DMS53 (cell line): ENCODE results near the gene UNKL.
A peak's percentile ranks its signal among the peaks of the same experiment; 100 is the strongest.
"Not testable (repeated sequence)": the region's sequence is repeated elsewhere in the genome, so short reads cannot be mapped to it uniquely, and the experiment has no call there.

Experiments used
- DNase-seq: peaks from one replicate; lab custom pipeline; 2025; lab: John Stamatoyannopoulos, UW

The UNKL gene

DNA sequence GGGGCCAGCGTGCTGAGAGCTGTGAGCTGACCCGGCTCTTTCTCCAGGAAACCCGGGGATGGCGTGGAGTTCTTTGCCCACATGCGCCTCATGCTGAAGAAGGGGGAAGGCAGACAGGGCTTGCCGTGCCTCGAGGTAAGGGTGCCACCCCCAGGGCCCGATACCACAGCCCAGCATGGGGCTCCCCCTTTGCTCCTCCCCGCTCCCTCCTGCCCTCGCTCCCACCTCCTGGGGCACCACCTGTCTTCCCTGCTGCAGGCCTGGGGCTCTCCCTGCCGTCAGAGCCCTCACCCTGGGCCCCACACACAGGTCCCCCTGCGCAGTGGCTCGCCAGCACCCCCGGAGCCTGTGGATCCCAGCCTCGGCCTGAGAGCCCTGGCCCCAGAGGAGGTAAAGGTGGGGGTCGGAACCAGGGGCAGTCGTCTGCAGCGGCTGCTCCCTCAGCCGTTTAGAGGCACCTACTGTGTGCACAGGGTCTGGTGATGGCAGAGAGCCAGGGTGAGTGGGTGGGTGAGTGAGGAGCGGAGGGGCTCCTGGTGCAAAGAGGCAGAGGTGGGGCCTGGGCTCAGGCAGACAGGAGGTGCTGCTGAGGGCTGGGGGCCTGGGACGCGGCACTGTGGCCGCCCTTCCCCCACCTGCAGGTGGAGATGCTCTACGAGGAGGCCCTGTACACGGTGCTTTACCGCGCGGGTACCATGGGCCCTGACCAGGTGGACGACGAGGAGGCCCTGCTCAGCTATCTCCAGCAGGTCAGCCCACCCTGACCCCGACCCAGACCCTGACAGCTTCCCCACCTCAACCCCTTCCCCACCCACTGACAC, 75.4 kb downstream of the UNKL start:
- no peak for DNase-seq

DNA sequence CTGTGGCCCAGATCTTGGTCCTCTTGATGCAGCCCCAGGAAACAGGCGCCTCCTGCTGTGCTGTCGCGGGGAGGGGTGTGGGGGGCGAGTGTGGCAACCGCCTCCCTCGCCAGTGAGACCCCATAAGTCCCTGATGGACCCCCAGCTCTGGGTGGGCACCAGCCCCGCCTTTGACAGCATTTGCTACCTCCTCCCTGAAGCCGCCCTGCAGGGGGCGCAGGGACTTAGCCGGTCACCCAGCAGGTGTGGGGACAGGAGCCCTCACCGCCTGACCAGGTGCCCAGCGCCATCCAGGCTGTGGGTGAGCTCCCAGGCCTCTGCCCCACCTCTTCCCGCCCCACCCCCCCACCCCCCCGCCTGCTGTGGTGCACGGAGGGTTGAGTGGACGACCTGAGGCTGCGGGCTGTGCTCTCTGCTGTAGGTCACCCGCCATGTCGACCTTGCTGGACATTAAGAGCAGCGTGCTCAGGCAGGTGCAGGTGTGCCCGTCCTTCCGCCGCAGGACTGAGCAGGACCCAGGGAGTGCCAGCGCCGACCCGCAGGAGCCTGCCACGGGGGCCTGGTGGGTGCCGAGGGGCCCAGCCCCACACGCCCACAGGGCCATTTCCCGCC, 76.3 kb downstream of the UNKL start:
- peak; percentile 87 for DNase-seq

DNA sequence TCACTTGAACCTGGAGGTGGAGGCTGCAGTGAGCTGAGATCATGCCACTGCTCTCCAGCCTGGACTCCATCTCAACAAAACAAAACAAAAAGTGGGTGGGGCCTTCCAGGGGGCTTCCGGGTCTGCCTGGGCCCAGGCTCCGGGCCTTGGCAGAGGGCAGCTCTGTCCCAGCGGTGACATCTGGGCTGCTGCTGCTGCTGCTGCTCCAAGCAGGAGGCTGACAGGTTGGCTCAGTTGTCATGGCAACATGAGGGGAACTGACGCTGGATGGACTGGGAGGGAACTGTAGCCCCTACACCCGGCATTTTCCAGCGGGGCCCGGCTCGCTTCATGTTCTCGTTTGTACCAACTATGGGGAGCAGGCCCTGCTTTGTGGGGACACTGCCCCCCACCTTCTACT, 77.0 kb downstream of the UNKL start:
- DNase-seq = peak; percentile 46

DNA sequence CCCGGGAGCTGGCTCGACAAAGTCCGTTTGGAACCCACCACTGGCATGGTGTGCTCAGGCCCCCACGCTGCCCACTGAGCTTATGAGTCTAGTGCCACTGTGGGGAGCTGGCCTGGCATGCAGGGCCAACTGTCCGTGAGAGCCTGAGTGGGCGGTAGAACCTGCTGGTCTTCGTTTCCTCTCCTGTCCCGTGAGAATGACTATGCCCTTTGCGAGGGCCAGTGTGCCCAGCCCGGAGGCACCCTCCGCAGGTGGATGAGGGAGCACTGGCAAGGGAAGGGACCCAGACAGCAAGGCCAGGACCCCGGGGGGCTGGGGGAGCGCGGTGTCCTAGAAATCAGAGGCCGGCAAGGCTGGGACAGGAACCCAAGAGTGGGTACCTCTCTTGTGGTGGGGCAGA, 77.9 kb downstream of the UNKL start:
- no peak for DNase-seq

DNA sequence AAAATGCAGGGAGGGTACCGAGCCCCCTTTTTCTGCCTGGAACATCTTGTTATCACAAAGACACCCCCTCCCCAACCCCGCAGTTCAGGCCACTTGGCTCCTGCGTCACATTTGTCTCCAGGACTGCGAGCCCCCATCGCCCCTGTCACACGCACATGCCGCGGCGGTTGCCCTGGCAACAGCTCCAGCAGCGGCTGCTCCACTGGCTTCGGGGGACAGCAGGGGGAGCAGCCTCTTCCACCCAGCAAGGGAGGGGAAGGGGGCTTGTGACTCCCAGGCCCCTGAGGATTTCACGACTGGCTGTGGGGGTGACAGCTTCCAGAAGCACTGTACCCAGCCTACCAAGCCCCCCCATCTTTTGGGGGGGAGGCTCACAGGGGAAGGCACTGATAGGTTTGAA, 78.5 kb downstream of the UNKL start:
- no peak for DNase-seq

DNA sequence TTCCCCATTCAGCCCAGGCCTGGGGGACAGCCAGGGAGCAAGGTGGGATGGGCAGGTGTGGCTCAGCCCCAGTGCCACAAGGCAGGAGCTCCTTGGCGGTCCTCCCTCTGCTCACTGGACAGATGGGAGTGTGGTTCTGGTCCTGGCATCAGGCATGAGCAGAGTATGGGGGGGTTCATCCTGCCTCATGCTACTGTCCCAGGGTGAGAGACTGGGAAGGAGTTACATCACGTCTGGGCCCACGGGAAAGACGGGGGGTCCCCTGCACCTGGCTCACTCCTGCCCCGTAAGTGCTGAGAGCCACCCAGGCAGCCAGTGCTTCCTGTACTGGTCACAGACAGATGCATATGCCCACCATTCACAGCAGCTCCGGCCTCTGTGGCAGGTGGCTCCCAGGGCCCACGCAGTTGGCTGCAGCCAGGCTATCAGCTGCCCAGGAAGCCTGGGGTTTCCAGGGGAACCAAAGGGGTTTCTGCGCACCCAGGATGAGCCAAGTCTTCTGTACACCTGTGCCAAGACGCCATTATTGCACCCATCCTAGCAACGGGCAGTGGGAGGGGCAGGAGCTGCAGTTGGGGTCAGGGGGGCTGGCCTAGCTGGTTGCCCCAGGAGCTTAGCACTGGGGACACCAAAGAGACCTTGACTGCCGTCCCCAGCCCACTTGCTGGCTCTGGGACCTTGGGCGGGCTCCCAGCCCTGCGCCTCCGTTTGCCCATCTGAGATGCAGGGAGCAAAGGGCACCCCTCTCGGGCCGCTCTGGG, 79.1 kb downstream of the UNKL start:
- DNase-seq = no peak

DNA sequence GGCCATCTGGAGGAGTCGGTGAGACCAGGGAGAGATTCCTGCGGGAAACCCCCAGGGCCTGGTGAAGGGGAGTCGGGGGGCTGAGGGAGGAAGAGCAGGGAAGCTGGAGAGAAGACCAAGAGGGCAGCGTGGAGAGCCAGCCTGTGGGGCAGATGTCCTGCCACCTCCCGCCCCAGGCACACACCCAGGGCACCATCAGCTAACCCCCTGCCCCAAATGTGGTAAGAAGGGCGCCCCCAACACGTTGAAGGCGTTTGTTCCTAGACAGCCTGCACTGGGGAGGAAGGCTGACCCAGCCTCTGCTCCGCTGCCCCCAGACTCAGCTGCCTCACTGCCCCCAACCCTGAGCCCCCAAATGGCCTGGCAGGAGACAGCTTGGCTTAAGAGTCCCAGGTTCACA, 79.8 kb downstream of the UNKL start:
- DNase-seq = no peak

DNA sequence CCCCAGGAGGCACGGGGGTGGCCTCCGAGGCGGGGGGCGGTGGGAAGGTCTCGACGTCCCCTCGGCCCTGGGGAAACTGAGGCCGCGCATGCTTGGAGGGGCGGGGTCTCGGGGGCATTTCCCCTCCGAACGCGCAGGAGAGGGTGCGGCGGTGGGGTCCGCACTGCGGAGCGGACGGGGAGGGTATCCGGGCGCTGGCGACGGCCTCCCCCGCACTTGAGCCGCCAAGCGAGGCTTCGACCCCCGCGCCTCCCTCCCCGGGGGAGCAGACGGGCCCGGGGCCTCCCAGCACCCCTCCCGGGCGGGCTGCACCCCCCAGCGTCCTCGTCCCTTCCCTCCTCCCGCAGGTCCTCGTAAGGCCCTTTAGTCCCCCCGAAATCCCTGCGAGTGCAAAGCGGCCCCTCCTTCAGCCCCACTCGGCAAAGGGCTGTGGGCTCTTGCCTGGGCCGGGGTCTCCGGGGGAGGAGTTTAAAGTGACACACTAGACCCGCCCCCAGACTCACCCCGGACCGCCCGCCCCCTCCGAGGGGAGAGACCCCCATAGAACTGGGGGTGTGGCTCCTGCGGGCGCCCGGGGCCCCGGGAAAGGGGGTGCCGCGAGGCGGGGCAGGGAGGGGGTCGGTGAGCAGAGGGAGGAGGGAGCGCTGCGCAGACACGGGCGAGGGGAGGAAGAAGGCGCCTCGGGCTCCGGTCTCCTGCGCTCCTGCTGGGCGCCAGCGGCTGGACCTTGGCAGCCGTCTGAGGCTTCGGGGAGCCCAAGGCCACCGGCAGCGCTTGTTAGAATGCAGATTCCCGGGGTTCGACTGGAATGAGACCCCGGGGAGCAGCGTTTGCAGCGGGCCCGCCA, 80.4 kb downstream of the UNKL start:
- peak; percentile 45 for DNase-seq

DNA sequence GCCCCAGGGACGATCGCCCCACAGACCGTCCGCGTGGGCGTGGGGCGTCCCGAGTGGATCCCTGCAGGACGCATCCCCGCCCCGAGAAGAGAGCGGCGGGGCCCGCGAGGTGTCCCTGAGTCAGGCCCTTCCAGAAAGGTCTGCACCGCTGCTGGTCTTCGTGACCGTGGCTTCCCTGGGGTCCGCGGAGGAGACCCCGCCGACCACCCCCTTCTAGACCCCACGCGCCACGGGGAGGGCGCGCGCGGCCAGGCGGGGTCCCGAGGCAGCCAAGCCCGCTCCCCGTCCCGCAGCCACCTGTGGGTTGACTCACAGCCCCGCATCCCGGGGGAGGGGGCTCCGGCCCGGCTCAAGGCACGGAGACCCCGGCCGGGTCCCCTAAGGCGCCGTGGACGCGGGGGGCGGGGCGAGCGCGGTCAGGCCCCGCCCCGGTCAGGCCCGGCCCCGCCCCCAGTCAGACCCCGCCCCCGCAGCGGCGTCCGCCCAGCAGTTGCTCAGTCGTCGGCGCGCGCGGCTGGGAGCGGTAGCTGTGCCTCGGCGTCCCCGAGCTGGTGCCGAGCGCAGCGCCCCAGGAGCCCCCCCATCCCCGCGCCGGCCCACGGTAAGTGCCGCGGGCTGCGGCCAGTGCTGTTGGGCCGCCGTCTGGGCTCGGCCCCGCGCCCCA, 81.2 kb downstream of the UNKL start, which contains the start of gene BAIAP3:
BAIAP3 (plus strand) TSS at position 497 of the 664 bp plus-strand sequence. CDS start 4,905 bp downstream, outside the sequence.
- peak; percentile 76 for DNase-seq

DNA sequence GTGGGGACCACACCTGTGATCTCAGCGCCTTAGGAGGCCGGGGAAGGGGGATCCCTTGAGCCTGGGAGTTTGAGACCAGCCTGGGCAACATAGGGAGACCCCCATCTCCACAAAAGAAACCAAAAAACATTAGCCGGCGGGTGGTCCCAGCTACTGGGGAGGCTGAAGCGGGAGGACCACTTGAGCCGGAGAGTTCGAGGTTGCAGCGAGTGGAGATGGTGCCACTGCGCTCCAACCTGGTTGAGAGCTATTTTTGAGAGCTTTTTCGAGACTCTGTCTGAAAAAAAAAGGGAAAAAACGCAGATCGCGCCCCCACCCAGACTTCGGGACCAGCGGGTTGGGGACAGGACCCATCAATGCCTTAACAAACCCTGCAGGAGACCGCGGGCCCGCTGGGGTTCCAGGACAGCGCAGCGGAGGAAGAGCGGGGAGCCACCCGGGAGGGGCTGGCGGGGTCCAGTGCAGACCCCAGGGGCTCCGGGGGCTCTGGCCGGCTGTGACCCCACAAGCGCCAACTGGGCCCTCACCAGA, 81.8 kb downstream of the UNKL start:
- peak; percentile 72 for DNase-seq

DNA sequence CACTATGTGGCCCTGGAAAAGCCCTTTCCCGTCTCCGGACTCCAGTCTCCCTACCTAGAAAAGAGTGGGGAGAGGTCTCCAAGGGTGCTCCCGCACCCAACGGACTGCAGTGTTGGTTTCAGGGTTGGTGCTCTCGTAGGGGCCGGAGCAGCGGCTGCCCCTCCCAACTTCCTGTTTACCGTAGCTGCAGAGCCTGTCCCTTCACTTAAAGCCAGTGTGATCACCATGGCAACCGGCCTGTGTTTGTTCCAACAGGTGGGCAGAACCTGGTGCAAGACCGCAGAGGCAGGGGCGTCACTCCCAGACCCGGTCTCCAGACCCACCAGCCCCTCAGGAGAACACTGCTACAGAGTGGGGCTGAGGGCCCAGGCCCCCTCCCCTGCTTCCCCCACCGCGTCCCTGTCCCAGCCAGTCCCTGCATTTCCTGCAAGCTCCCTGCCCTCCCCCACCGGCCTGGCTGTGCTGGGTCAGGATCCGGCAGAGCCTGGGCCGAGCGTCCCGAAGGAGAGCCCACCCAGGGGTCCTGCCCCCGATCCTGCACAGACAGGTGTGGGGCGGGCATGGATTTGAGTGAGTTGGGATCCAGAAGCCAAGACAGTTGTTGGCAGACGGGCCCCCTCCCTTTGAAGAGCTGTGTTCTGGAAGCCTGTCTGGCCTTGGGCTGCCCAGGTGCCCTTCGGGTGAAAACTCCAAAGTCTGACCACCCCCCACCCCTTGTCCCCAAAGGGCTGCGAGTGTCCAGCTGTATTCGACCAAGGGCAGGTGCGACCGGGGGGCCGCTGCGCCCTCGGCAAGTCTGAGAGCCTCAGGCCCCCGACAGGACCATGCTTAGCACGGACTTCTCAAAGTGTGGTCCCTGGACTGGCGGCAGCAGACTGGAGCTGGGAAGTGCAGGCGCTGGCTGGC, 82.5 kb downstream of the UNKL start:
- DNase-seq = peak; percentile 98

DNA sequence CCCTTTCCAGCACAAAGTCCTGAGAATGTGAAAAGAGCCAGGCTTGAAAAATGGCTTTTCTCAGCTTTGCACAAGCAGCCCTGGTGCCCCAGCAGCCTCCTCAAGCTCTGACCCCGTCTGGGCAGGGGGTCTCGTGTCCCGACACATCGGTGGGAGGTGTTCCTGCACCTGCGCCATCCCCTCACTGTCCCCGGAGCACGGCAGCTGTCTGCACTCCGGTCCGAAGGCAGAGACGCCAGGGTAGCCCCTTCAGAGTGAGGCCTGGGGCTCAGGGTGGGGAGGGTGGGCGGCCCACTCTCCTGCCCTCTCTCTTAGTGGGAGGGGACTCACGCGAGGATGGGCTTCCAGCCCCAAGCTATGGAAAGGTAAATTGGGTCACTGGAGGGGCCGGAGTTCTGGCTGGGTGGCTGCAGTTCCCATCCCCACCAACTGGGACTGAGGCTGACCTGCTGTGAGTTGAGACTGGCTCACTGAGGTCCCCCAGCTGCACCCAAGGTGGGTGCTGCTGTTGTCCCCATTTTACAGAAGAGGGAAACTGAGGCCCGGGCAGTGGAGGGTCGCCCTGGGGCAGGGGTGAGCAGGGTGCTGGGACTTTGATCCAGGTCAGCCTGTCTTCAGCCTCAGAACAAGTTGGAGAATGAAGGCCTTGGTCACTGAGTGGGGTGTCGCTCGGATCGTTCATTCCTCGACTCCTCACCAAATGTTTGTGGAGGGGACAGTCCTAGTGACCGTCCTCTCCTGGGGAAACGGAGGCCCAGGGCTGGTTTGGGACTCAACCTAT, 83.4 kb downstream of the UNKL start:
- DNase-seq = peak; percentile 43

DNA sequence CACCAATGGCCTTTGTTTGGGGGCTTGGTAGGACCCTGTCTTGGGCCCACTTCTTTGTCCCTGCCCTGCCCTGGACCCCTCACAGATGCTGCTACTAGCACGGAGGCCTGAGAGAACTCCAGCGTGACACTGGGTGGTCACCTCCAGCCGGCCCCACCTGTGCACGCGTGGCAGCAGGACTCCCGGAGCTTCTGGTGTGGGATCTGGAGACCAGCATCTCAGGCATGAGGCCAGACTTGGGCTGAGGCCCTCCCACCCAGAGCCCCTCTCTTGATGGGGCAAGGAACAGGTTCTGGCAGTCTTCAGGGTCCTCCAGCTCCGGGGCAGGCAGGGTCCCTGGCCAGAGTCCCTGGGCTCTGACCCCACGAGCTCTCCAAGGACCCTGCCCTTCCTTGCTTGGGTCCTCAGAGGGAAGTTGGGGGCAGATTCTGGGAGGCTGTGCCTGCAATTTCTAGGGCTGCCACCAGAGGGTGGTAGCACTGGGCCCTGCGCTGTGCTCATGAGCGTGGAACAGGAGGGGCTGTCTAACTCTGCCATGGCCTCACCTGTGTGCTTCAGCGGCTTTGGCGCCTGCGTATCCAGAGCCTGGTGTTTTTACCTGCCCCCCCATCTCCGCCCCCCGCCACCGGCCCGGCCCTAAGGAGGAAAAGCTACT, 84.1 kb downstream of the UNKL start:
- DNase-seq = peak; percentile 63

DNA sequence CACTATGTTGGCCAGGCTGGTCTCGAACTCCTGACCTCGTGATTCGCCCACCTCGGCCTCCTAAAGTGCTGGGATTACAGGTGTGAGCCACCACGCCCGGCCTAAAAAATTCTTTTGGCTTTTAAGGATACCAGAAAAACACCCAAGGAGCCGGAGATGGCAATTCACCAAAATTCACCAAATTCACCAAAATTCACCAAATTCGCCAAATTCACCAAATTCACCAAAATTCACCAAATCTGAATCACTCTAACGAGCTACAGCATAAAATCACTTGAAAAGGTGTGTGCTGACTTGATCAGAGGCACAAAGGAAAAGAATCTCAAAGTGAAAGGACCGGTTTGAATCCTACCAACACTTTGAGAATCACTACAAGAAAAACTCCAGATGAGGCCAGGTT, 85.5 kb downstream of the UNKL start:
- DNase-seq = not testable (repeated sequence)

DNA sequence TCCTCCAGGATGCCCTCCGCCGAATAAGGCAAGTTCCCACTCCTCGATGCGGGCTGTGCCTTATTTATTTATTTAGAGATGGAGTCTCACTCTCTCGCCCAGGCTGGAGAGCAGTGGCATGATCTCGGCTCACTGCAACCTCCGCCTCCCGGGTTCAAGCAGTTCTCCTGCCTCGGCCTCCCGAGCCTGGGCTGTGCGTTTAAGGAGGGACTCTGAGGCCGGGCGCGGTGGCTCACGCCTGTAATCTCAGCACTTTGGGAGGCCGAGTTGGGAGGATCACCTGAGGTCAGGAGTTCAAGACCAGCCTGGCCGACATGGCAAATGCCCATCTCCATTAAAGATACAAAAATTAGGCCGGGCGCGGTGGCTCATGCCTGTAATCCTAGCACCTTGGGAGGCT, 86.4 kb downstream of the UNKL start:
- not testable (repeated sequence) for DNase-seq

DNA sequence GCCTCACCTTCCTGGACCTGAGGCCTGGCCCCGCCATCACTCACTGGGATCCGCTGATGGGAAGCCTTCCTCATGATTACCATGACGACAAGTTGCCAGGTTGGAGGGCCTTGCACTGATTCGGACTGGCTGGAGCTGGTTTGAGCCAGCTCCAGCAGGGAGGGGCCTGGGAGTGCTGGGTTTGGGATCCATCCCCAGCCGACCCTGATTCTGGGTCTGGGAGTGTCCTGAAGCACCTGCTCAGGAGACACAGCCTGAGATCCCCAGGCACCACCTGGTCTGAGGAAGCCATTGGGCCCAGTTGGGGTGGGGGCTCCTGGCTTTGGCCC, 86.9 kb downstream of the UNKL start:
- peak; percentile 47 for DNase-seq

DNA sequence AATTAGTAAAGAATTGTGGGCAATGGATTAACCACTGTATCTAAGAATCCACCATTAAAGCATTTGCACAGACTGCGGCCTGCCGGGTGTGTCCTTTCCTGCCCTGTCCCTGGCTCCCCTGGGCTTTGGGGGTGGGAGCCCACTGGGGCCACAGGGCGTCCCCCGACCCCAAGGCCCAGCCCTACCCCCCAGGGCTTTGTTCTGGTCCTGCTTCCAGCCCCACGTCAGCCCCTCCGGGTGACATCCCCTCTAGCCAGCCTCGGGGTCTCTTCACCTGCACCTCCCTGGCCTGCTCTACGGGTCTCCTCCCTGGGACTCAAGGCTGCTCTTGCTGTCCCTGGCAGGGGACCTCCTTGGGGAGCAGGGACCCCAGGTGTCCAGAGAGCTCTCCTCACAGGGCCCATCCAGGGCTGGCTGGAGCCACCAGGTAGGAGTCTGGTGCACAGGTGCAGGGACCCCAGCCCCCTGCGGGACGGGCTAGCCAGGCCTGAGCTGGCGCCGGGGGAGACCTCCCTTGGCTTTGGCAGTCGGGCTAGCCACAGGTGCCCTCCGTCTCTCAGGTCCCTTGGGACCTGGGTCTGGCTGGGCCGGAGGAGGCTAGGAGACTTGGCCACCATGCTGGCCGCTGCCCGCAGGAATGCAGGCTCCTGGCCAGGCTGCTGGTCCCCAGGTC, 87.4 kb downstream of the UNKL start:
- no peak for DNase-seq

DNA sequence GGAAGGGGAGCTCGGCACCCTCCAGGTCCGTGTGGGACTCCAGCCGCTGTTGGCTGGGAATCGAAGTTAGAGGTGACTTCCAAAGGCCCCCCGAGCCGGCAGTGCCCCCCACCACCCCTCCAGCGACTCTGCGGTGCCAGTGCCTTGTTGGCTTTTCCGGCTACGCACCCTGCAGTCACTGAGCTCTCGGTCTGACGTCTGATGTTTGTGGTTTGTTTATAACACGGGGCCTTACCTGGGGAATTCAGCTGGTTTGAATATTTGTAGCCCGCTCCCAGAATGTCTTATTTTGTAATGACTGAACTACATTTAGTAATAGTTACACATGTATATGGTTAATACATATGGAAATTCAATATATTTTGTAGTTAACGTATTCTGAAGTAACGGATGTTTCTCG, 88.1 kb downstream of the UNKL start:
- DNase-seq = no peak
